RWPE1 (cell line): ENCODE measurements around the gene MTREX.

Source experiments
- CTCF ChIA-PET: fragments of 350-600 bp; sonication (Branson Sonifier 250); formaldehyde crosslinking; extraction: SDS; loops from one replicate; lab custom pipeline; 2021; lab: Yijun Ruan, JAX
- POLR2A ChIA-PET: fragments of 400-600 bp; formaldehyde crosslinking; extraction: SDS; loops from one replicate; lab custom pipeline; 2020; ENCODE audit warnings: antibody characterized with exemption; ENCODE audit not compliant: low non-redundant PET; lab: Yijun Ruan, JAX
- DNase-seq: peaks from one replicate; pipeline ENCODE4 v3.0.0; 2012; ENCODE audit warnings: low spot score
- H3K27ac ChIP-seq: fragments of 450-650 bp; 2 replicates; pipeline ENCODE4 v1.5.1; 2017
- TF ChIP-seq, protein P1 (sequence below): fragments of 450-650 bp; conservative IDR thresholded peaks from 2 replicates; pipeline ENCODE4 v1.5.1; 2017; ENCODE audit warnings: low read depth, mild to moderate bottlenecking

MTREX gene

DNA sequence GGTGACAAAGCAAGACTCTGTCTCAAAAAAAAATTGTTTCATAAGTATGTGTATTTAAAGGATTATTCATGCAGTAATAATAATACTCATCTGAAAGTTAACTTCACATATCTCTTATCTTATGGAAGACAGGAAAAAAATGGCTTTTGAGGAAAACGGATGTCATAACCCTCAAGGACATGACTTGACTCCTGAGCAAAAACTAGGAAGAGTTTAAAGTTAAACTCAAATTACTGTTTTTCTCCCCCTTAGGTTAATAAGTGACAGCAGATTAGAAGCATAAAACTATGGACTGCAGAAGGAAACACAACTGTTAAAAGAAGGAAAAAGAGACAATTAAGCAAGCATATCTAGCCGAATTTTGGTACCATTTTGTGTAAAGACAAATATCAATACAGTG is 16.8 kb upstream of the MTREX start:
- H3K27ac ChIP-seq = no peak overlapping the region
- ChIA-PET POLR2A (no interaction called here), CTCF (interaction anchor here (0.6 to 0.7 kb wide), 3 partner anchors 41 to 1032 kb away, joined by 3 to 5 read pairs (median 4); no protein-coding TSS in a partner anchor)
- DNase-seq = no peak
- TF ChIP-seq, protein P1, sequence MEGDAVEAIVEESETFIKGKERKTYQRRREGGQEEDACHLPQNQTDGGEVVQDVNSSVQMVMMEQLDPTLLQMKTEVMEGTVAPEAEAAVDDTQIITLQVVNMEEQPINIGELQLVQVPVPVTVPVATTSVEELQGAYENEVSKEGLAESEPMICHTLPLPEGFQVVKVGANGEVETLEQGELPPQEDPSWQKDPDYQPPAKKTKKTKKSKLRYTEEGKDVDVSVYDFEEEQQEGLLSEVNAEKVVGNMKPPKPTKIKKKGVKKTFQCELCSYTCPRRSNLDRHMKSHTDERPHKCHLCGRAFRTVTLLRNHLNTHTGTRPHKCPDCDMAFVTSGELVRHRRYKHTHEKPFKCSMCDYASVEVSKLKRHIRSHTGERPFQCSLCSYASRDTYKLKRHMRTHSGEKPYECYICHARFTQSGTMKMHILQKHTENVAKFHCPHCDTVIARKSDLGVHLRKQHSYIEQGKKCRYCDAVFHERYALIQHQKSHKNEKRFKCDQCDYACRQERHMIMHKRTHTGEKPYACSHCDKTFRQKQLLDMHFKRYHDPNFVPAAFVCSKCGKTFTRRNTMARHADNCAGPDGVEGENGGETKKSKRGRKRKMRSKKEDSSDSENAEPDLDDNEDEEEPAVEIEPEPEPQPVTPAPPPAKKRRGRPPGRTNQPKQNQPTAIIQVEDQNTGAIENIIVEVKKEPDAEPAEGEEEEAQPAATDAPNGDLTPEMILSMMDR = no peak

DNA sequence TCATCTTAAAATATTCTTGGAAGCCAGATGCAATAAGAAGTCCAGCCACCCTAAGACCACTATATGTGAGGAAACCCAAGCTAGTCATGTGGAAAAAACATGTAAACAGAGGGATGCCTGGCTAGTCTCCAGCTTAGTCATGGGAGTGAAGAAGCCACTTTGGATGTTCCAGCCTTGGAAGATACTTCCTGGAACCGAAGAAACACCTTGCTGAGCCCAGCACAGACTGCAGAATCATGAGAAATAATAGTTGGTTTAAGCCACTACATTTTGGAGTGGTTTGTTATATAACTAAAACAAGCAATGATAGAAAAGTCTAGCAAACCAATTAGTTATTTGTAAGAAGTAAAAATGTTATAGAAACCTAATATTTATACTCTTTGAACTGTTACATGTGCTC is 12.9 kb upstream of the MTREX start:
- H3K27ac ChIP-seq = no peak overlapping the region
- TF ChIP-seq, protein P1 = no peak
- DNase-seq = no peak
- POLR2A ChIA-PET = no interaction called here
- CTCF ChIA-PET = no interaction called here

DNA sequence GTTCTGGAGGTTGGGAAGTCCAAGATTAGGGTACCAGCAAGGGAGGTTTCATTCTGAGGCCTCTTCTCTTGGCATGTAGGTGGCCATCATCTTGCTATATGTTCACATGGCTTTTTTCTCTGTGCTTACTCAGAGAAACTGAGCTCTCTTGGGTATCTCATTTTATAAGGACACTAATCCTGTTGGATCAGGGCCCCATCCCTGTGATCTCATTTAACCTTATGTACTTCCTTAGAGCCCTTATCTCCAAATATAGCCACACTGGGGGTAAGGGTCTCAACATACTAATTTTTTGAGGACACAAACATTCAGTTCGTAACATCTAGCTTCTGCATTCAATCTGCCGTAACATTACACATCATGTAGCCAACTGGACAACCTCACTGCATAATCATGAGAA is 6.9 kb upstream of the MTREX start:
- ChIA-PET CTCF (no interaction called here), POLR2A (no interaction called here)

DNA sequence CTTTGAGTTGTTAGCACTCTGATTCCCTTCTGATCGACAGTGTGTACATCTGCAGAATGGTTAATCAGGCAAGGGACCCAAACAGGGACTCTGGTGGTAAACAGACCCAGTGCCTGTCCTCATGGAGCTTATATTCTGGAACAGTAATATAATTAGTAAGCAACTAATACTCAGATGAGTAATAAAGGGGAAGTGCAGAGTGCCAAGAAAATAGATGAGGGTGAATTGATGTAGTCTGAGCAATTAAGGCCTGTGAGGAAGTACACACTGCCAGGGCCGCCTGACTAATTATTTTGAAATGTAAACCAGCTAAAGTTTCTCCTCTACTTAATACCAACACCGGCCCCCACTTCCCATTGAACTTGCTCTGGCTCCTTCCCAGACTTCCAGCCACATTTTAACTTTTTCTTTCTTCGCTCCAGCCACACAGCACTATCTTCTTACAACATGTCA is 4.5 kb upstream of the MTREX start:
- POLR2A ChIA-PET = no interaction called here
- no peak overlapping the region for H3K27ac ChIP-seq
- CTCF ChIA-PET = no interaction called here
- TF ChIP-seq, protein P1 = no peak
- peak; percentile 87 for DNase-seq

More for the DNA sequence above, 6.9 kb upstream of the MTREX start:
- no peak overlapping the region for H3K27ac ChIP-seq
- DNase-seq = no peak
- TF ChIP-seq, protein P1 = no peak

DNA sequence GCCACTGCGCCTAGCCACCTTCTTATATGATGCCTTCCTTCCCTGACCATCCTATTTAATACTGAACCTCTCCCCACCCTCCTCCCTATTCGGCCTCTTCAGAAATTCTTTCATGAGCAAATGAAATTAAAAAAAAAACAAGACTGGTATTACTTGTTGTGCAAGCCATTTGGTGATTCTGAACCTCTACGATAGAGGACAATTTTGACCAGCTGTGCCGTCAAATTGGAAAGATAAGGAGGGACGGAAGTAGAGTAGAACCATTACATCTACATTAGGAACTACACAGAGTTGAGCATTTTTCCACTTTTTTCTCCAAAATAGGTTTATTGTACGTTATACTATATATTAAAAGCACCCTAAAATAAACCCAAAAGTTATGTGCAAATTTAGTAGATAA is 3.2 kb upstream of the MTREX start:
- ChIA-PET POLR2A (no interaction called here), CTCF (interaction anchor here (0.6 kb wide), 1 partner anchor 77 kb away, joined by 3 read pairs; no protein-coding TSS in a partner anchor)
- H3K27ac ChIP-seq = peak overlapping the region; percentile 58
- TF ChIP-seq, protein P1 = no peak
- DNase-seq = no peak

DNA sequence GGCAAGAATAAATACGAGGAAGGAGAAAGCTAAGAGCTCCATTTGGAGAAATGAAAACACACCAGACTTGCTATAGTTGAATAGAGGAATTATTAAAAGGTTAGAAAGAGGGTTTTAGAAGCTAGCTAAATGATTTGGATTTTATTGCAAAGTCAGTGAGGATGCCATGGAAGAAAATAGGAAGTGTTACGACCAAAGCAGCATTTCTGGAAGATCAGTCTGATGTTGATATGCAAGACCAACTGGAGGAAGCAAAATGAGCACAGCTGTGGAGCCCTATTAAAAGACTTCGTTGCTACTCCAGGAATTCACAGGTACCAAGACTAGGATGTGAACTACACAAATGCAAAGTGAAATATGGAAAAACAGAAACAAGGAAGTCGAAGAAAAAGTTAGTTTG is 2.4 kb upstream of the MTREX start:
- H3K27ac ChIP-seq = no peak overlapping the region
- DNase-seq = no peak
- POLR2A ChIA-PET = interaction anchor here (0.6 kb wide), 1 partner anchor 686 kb away, joined by 5 read pairs; no protein-coding TSS in a partner anchor
- TF ChIP-seq, protein P1 = no peak
- CTCF ChIA-PET = interaction anchor here (0.6 kb wide), 1 partner anchor 77 kb away, joined by 3 read pairs; no protein-coding TSS in a partner anchor
